Urinary bladder (tissue), 4 donors: ENCODE measurements around the gene PHACTR1. TPM values are rescaled to one million over a fixed set of nuclear protein-coding genes. Genes with fewer than 3 reads are reported as not detected.
"Not testable (repeated sequence)": the region's sequence is repeated elsewhere in the genome, so short reads cannot be mapped to it uniquely, and the experiment has no call there.

ENCODE experiments used
- DNase-seq: peaks from one replicate; pipeline ENCODE4 v3.0.0-alpha.2; 2015; ENCODE audit errors: extremely low spot score
- H3K27ac ChIP-seq: one replicate; pipeline ENCODE4 v1.5.1; 2013; ENCODE audit warnings: low read depth, mild to moderate bottlenecking, moderate library complexity
- H3K36me3 ChIP-seq: one replicate; pipeline ENCODE4 v1.6.1; 2013; ENCODE audit warnings: mild to moderate bottlenecking, moderate library complexity; ENCODE audit not compliant: insufficient read depth
- H3K4me1 ChIP-seq: one replicate; pipeline ENCODE4 v1.6.1; 2013; ENCODE audit warnings: mild to moderate bottlenecking, moderate library complexity; ENCODE audit not compliant: insufficient read depth
- H3K4me3 ChIP-seq: one replicate; pipeline ENCODE4 v1.5.1; 2013; ENCODE audit warnings: low read depth, low read length
- WGBS: extraction: QIAGEN DNeasy Blood & Tissue Kit; methylation state at CpG from one replicate; pipeline ENCODE4 v1.1.7; 2013; 5-methylcytosine and 5-hydroxymethylcytosine counted together
- polyA plus RNA-seq: library from polyadenylated mRNA; stranded (reverse); fragments of 200-250 nt; gene quantifications from one replicate; pipeline ENCODE4 v1.2.3, GENCODE V29; 2013
- total RNA-seq: library from RNA; depleted of rRNA; stranded (reverse); fragments of >200 nt; gene quantifications from one replicate; pipeline ENCODE4 v1.2.3, GENCODE V29; 2014
- donor health status: healthy with polysubstance abuse.
- donor health status: healthy.

PHACTR1 gene
- total and polyA plus RNA-seq, 2 donors, result 3.3 to 4.3 TPM

DNA sequence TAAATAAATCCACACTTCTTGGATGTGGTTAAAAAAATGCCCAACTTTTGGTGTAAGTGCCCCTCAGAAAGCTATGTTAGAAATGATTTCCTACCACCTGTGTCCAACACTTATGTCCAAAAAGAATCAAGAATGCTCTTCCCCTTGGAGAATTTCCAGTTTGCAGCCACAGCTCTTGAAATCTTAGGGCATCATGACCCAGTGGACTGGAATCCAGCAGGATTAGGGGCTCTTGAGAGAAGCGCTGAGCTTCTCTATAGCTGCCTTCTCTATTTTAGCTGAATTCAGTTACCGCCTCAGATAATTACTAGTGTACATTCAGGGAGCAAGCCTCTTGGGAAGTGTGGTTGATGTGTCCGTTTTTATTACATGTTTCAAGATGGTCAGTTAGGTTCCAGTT is 2.5 kb downstream of the PHACTR1 start:
- Histone ChIP-seq H3K36me3 (no peaks in the 10 kb centered on the region), H3K4me1 (no peaks in the 10 kb centered on the region), H3K4me3 (no peak overlapping the region), H3K27ac (no peak overlapping the region)
- DNase-seq, result no peak
- WGBS, result 67% methylated on average over 3 of the region's 3 CpGs

DNA sequence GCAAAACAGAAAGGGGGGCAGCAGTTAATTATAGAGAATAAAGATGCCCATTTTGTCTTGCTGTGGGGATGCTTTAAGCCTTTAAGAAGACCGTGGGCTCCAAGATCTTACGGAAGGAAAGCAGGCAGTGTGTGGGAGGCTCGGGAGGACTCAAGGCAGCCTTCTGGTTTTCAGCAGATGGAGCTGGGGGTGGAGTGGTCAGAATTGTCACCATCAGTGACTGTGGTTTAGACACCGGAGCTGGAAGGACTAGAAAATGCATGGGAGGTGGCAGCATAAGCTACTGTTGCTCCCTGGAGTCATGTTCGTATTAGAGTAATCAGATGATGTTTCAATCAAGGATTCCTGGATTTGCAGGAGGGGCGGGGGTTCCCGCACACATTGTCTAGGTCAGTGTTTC is 3.7 kb downstream of the PHACTR1 start:
- DNase-seq, result no peak
- Histone ChIP-seq H3K4me1 (no peaks in the 10 kb centered on the region), H3K4me3 (no peak overlapping the region), H3K36me3 (no peaks in the 10 kb centered on the region), H3K27ac (no peak overlapping the region)
- 88% methylated on average over 7 of the region's 7 CpGs for WGBS

GRCh38 chr6:12725263-12725662 is 8.7 kb downstream of the PHACTR1 start:
- Histone ChIP-seq H3K4me1 (no peaks in the 10 kb centered on the region), H3K4me3 (no peak overlapping the region), H3K27ac (no peak overlapping the region), H3K36me3 (no peaks in the 10 kb centered on the region)
- DNase-seq, result no peak
- WGBS, result 72% methylated on average over 2 of the region's 2 CpGs

- no peak for DNase-seq
Measured at GRCh38 chr6:12729467-12729866, 12.9 kb downstream of the PHACTR1 start.

GRCh38 chr6:12730809-12731208 is 14.2 kb downstream of the PHACTR1 start:
- not testable (repeated sequence) for H3K27ac ChIP-seq, DNase-seq, H3K36me3 ChIP-seq, H3K4me3 ChIP-seq, H3K4me1 ChIP-seq
- 92% methylated on average over 2 of the region's 2 CpGs for WGBS

More at GRCh38 chr6:12729467-12729866, 12.9 kb downstream of the PHACTR1 start:
- WGBS, result 28% methylated on average over 4 of the region's 4 CpGs
- Histone ChIP-seq H3K4me3 (no peak overlapping the region), H3K4me1 (no peaks in the 10 kb centered on the region), H3K36me3 (no peaks in the 10 kb centered on the region), H3K27ac (no peak overlapping the region)

GRCh38 chr6:12733876-12734275 is 17.3 kb downstream of the PHACTR1 start:
- 45% methylated on average over 6 of the region's 6 CpGs for WGBS
- Histone ChIP-seq H3K27ac (no peak overlapping the region), H3K36me3 (no peaks in the 10 kb centered on the region), H3K4me3 (no peak overlapping the region), H3K4me1 (no peaks in the 10 kb centered on the region)
- DNase-seq, result no peak

DNA sequence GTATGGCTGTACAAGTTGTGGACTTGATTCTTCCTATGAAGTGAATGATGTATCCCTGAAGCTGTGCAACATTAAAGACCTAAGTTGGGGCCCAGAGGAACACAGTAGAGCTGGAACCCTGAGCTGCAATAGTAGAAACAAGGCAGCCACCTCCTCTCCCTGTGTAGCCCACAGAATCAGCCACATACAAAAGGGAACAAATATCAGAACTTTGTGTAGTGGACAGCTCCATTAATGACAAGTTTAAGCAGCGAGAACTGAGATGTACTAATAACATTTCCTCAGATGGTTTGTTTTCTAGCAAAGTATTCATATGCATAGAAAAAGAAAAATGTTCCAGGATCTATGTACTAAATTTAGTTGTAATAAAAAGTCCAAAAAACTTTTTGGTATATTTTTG is 19.2 kb downstream of the PHACTR1 start:
- Histone ChIP-seq H3K36me3 (no peaks in the 10 kb centered on the region), H3K4me1 (no peaks in the 10 kb centered on the region), H3K27ac (no peak overlapping the region), H3K4me3 (no peak overlapping the region)
- 17% methylated on average over 1 of the region's 1 CpG for WGBS
- no peak for DNase-seq

GRCh38 chr6:12748411-12748810 is 31.8 kb downstream of the PHACTR1 start:
- Histone ChIP-seq H3K4me1 (peaks cover 2% of the 10 kb centered on the region), H3K4me3 (no peak overlapping the region), H3K27ac (no peak overlapping the region), H3K36me3 (no peaks in the 10 kb centered on the region)
- no peak for DNase-seq
- WGBS, result 5% methylated on average over 2 of the region's 2 CpGs

DNA sequence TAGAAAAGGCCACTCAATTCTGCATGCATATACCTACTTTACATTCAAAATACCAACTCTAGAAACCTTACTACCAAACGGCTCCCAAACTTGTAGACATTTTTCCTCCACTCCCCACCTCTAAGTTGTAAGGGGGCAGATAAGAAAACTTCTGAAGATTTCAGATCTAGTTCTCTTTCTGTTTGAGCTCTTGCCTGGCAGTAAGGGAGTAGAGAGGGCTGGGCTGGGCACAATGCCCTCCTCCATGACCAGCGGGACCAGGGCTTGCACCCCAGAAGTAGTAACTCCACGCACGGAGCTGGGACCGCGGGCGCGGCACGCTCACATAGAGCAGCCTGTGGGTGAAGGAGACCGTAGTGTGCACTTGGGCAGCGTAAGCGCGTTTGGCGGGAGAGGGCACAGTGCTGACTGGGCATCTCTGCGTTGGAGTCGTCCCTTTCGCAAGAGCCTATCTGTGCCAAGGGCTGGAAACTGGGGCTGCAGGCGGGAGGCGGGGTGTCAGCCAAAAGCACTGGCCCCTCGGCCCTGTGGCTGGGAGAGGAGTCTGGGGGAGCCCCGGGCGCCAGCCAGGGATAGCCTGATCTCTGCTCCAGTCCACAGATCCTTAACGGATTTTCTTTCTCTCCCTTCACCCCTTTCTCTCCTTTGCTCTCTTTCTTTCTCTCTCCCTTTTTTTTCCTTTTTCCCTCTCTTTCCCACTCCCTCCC is 32.4 kb downstream of the PHACTR1 start:
- Histone ChIP-seq H3K4me3 (no peak overlapping the region), H3K4me1 (peaks cover 2% of the 10 kb centered on the region), H3K36me3 (no peaks in the 10 kb centered on the region), H3K27ac (no peak overlapping the region)
- no peak for DNase-seq
- WGBS, result under 1% methylated on average over 23 of the region's 23 CpGs

- H3K36me3 ChIP-seq, result no peaks in the 10 kb centered on the region
- DNase-seq, result no peak
- H3K4me1 ChIP-seq, result peaks cover 2% of the 10 kb centered on the region
- no peak overlapping the region for H3K4me3 ChIP-seq
- H3K27ac ChIP-seq, result no peak overlapping the region
- 2% methylated on average over 74 of the region's 75 CpGs for WGBS
Measured at GRCh38 chr6:12749531-12750379, 33.2 kb downstream of the PHACTR1 start.

DNA sequence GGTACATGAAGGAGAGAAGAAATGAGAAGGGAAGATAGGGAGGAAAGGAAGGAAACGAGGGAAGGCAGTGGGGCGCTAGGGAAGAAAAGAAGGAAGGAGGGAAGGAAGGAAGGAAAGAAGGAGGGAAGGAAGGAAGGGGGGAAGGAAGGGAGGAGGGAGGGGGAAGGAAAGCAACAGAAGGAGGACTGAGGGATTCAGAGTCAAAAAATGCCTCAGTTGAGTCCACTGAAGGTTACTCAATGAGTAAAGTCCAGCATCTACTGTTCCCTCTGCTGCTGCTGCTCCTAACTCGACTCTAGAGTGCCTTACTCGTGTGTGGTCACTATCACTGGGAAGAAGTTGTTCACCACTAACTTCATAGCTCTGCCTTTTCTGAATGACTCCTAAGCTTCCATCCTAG is 33.8 kb downstream of the PHACTR1 start:
- H3K4me1 ChIP-seq, result peaks cover 2% of the 10 kb centered on the region
- no peaks in the 10 kb centered on the region for H3K36me3 ChIP-seq
- DNase-seq, result no peak
- no peak overlapping the region for H3K27ac ChIP-seq
- H3K4me3 ChIP-seq, result no peak overlapping the region
- WGBS, result 16% methylated on average over 4 of the region's 4 CpGs

- Histone ChIP-seq H3K27ac (no peak overlapping the region), H3K4me3 (no peak overlapping the region), H3K36me3 (no peaks in the 10 kb centered on the region), H3K4me1 (peaks cover 2% of the 10 kb centered on the region)
- DNase-seq, result no peak
- 27% methylated on average over 10 of the region's 10 CpGs for WGBS
Measured at GRCh38 chr6:12751694-12752325, 35.2 kb downstream of the PHACTR1 start.

DNA sequence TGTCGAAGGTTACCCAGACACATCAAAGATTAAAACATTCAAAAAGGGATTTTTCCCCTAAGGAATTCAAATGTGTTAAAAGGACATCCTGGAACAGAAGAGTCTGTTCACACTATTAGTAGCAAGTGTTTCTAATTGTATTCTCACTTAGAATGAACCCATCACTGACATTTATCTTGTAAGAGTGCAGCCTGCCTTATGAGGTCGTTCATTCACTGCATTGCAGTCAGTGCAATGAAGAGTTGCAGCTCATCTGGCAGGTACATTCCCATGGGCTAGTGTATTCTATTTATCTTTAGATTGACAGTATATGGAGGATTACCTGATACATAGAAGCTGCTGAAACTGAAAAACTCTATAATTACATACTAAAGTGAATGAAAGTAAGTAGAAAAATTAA is 36.5 kb downstream of the PHACTR1 start:
- no peaks in the 10 kb centered on the region for H3K36me3 ChIP-seq
- WGBS, result 78% methylated on average over 2 of the region's 2 CpGs
- H3K4me1 ChIP-seq, result peaks cover 2% of the 10 kb centered on the region
- no peak for DNase-seq
- no peak overlapping the region for H3K4me3 ChIP-seq
- H3K27ac ChIP-seq, result no peak overlapping the region

- 91% methylated on average over 3 of the region's 3 CpGs for WGBS
- Histone ChIP-seq H3K36me3 (no peaks in the 10 kb centered on the region), H3K27ac (no peak overlapping the region), H3K4me3 (no peak overlapping the region), H3K4me1 (no peaks in the 10 kb centered on the region)
- DNase-seq, result no peak
Measured at GRCh38 chr6:12760226-12760625, 43.7 kb downstream of the PHACTR1 start.
